IMR-90 (cell line): ENCODE results near the gene AGTPBP1. TPM values are rescaled to one million over a fixed set of nuclear protein-coding genes. Genes with fewer than 3 reads are reported as not detected.
"Not testable (repeated sequence)": the region's sequence is repeated elsewhere in the genome, so short reads cannot be mapped to it uniquely, and the experiment has no call there.

Experiments used
- ATAC-seq: fragments of 200-7000 bp; cut with Tn5 transposase; 2 replicates; pipeline ENCODE4 v1.9.1; 2020; ENCODE audit warnings: low read depth, mild to moderate bottlenecking, moderate library complexity
- BruUV-seq: library from RNA; stranded (reverse); fragments of 400-500 nt; replicated peaks from 2 replicates; lab custom pipeline; 2021; lab: Mats Ljungman, UMichigan
- CTCF ChIA-PET: fragments of 300-600 bp; formaldehyde crosslinking; extraction: SDS; loops from one replicate; lab custom pipeline; 2021; ENCODE audit warnings: antibody characterized with exemption; lab: Yijun Ruan, JAX
- POLR2A ChIA-PET: fragments of 300-600 bp; sonication (Branson Sonifier 250); formaldehyde crosslinking; loops from one replicate; lab custom pipeline; 2022; ENCODE audit warnings: antibody characterized with exemption; ENCODE audit not compliant: unreplicated experiment; lab: Charles Lee
- DNase-seq: peaks from one replicate; pipeline ENCODE4 v3.0.0; 2013
- H2AFZ ChIP-seq: replicated peaks from 2 replicates; pipeline ENCODE3; 2013; ENCODE audit warnings: low read length, mild to moderate bottlenecking; ENCODE audit not compliant: poor library complexity
- H2AK5ac ChIP-seq: 2 replicates; pipeline ENCODE4 v1.6.1; 2013; ENCODE audit warnings: low read depth, low read length, inconsistent platforms
- H2AK9ac ChIP-seq: replicated peaks from 2 replicates; pipeline ENCODE3; 2013; ENCODE audit warnings: mild to moderate bottlenecking, low read depth, low read length, moderate library complexity; ENCODE audit not compliant: poor library complexity
- H2BK120ac ChIP-seq: 2 replicates; pipeline ENCODE4 v1.6.1; 2013; ENCODE audit warnings: low read depth, low read length, inconsistent platforms
- H2BK15ac ChIP-seq: 3 replicates; pipeline ENCODE4 v1.6.1; 2013; ENCODE audit warnings: low read depth, low read length, inconsistent platforms
- H2BK20ac ChIP-seq: 2 replicates; pipeline ENCODE4 v1.6.1; 2013; ENCODE audit warnings: low read depth, mild to moderate bottlenecking, inconsistent platforms, low read length, moderate library complexity
- H2BK5ac ChIP-seq: 2 replicates; pipeline ENCODE4 v1.6.1; 2013; ENCODE audit warnings: mild to moderate bottlenecking, low read depth, low read length, inconsistent platforms; ENCODE audit not compliant: poor library complexity, severe bottlenecking
- H3K14ac ChIP-seq: replicated peaks from 2 replicates; pipeline ENCODE4 v1.6.1; 2013; ENCODE audit warnings: low read depth, low read length, inconsistent platforms
- H3K18ac ChIP-seq: 2 replicates; pipeline ENCODE4 v1.6.1; 2013; ENCODE audit warnings: low read depth, low read length, control low read depth
- H3K23ac ChIP-seq: 2 replicates; pipeline ENCODE4 v1.6.1; 2013; ENCODE audit warnings: low read depth, low read length, inconsistent platforms
- H3K27ac ChIP-seq: 2 replicates; pipeline ENCODE4 v1.5.1; 2013; ENCODE audit warnings: mild to moderate bottlenecking, control low read depth, low read length; ENCODE audit not compliant: insufficient read depth
- H3K27me3 ChIP-seq: 2 replicates; pipeline ENCODE4 v1.6.1; 2013; ENCODE audit warnings: low read length; ENCODE audit not compliant: control insufficient read depth, insufficient read depth
- H3K36me3 ChIP-seq: 2 replicates; pipeline ENCODE4 v1.6.1; 2013; ENCODE audit warnings: low read length, mixed read lengths; ENCODE audit not compliant: control insufficient read depth, insufficient read depth
- H3K4ac ChIP-seq: 2 replicates; pipeline ENCODE4 v1.6.1; 2013; ENCODE audit warnings: low read depth, low read length, inconsistent platforms
- H3K4me1 ChIP-seq: 2 replicates; pipeline ENCODE4 v1.6.1; 2013; ENCODE audit warnings: low read length, mixed read lengths; ENCODE audit not compliant: control insufficient read depth, insufficient read depth
- H3K4me2 ChIP-seq: 2 replicates; pipeline ENCODE4 v1.6.1; 2013; ENCODE audit warnings: low read depth, mild to moderate bottlenecking, control low read depth, low read length, moderate library complexity
- H3K4me3 ChIP-seq: 2 replicates; pipeline ENCODE4 v1.5.1; 2013; ENCODE audit warnings: low read depth, mild to moderate bottlenecking, control low read depth, low read length, moderate library complexity; ENCODE audit not compliant: insufficient read depth
- H3K56ac ChIP-seq: 2 replicates; pipeline ENCODE4 v1.6.1; 2013; ENCODE audit warnings: low read length, inconsistent platforms; ENCODE audit not compliant: insufficient read depth; ENCODE audit errors: extremely low read depth
- H3K79me1 ChIP-seq, 2 experiments: 2 replicates each; pipeline ENCODE4 v1.6.1; 2013; ENCODE audit warnings: low read length in 2 of 2, inconsistent platforms in 1 of 2, low read depth in 1 of 2
- H3K9ac ChIP-seq: 2 replicates; pipeline ENCODE4 v1.6.1; 2013; ENCODE audit warnings: low read depth, low read length, control low read depth
- H3K9me1 ChIP-seq: 2 replicates; pipeline ENCODE4 v1.6.1; 2013; ENCODE audit warnings: low read length, inconsistent platforms; ENCODE audit not compliant: insufficient read depth
- H3K9me3 ChIP-seq: 2 replicates; pipeline ENCODE4 v1.6.1; 2013; ENCODE audit warnings: low read length; ENCODE audit not compliant: control insufficient read depth, insufficient read depth
- H4K20me1 ChIP-seq: 2 replicates; pipeline ENCODE4 v1.6.1; 2013; ENCODE audit warnings: low read length, inconsistent platforms; ENCODE audit not compliant: insufficient read depth
- H4K5ac ChIP-seq: 2 replicates; pipeline ENCODE4 v1.6.1; 2013; ENCODE audit warnings: mild to moderate bottlenecking, low read depth, low read length, control low read depth
- H4K8ac ChIP-seq, 2 experiments: 2 replicates each; pipeline ENCODE4 v1.6.1; 2013; ENCODE audit warnings: low read depth in 2 of 2, low read length in 2 of 2, control low read depth in 1 of 2, inconsistent platforms in 1 of 2
- H4K91ac ChIP-seq: 2 replicates; pipeline ENCODE4 v1.6.1; 2013; ENCODE audit warnings: low read depth, low read length, inconsistent platforms; ENCODE audit not compliant: insufficient read depth
- WGBS, 2 experiments: methylation state at CpG; one replicate each; pipeline versions ENCODE4 v1.1.5 to v1.1.7; 2013; ENCODE audit warnings: missing lambda C conversion rate in 2 of 2; ENCODE audit not compliant: insufficient read length in 1 of 2; ENCODE audit errors: extremely low coverage in 2 of 2; 5-methylcytosine and 5-hydroxymethylcytosine counted together
- dilution Hi-C: fragments of 300-500 bp; cut with HindIII; formaldehyde crosslinking; loops from one replicate; pipeline ENCODE4 v1.14.3; 2018; ENCODE audit warnings: low sequenced_read_pairs; ENCODE audit not compliant: unreplicated experiment
- in situ Hi-C: fragments of 300-500 bp; cut with MboI; formaldehyde crosslinking; loops from 3 replicates; pipeline ENCODE4 v1.14.3; 2019; ENCODE audit warnings: low sequenced_read_pairs, inconsistent platforms, mixed read lengths
- intact Hi-C: fragments of 100-400 bp; cut with micrococcal nuclease; formaldehyde crosslinking; loops from 2 replicates; pipeline ENCODE4 v1.10.0; 2022
- polyA plus RNA-seq, 3 experiments: library from polyadenylated mRNA; depleted of rRNA; stranded (reverse); fragments of >200 nt; gene quantifications; 2 replicates each; pipeline ENCODE4 v1.2.3, GENCODE V29; 2012; ENCODE audit warnings: low replicate concordance in 1 of 3
- total RNA-seq: library from RNA; depleted of rRNA; stranded (reverse); fragments of >200 nt; gene quantifications from 2 replicates; pipeline ENCODE4 v1.2.3, GENCODE V29; 2012

Gene AGTPBP1
- total and polyA plus RNA-seq, 2 of the 4 experiments (the other 2 are of a cell fraction), result 3.3 to 9.0 TPM

DNA sequence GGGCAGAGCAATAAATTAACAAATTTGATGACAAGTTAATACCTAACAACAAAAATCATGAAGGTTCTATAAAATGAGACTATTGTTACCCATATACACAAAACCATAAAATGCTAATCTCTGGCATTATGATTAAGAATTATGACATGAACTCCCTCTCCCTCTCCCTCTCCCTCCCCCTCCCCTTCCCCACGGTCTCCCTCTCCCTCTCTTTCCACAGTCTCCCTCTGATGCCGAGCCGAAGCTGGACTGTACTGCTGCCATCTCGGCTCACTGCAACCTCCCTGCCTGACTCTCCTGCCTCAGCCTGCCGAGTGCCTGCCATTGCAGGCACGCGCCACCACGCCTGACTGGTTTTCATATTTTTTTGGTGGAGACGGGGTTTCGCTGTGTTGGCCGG lies 168.8 kb downstream of the AGTPBP1 start:
- H3K9me3 ChIP-seq, H2BK20ac ChIP-seq, H2BK5ac ChIP-seq, BruUV-seq, H3K79me1 ChIP-seq, POLR2A ChIA-PET, DNase-seq, intact Hi-C loops, H3K9me1 ChIP-seq, H3K23ac ChIP-seq, dilution Hi-C loops, H3K18ac ChIP-seq, H4K91ac ChIP-seq, H3K14ac ChIP-seq, H3K4me2 ChIP-seq, H3K56ac ChIP-seq, H4K20me1 ChIP-seq, H3K9ac ChIP-seq, H3K4me3 ChIP-seq, in situ Hi-C loops, H3K36me3 ChIP-seq, H3K4me1 ChIP-seq, H2AK5ac ChIP-seq, H2AK9ac ChIP-seq, H2BK120ac ChIP-seq, H4K8ac ChIP-seq, H2AFZ ChIP-seq, H2BK15ac ChIP-seq, H3K27me3 ChIP-seq, ATAC-seq, H3K27ac ChIP-seq, H3K4ac ChIP-seq, H4K5ac ChIP-seq, CTCF ChIA-PET: not testable (repeated sequence)
- no CpG with 5 or more reads among the region's 11 CpGs for WGBS, 2 experiments
